C4-2B (cell line): ENCODE results near the gene ICOS.
A peak's percentile ranks its signal among the peaks of the same experiment; 100 is the strongest.
"Not testable (repeated sequence)": the region's sequence is repeated elsewhere in the genome, so short reads cannot be mapped to it uniquely, and the experiment has no call there.

Source experiments
- H3K27ac ChIP-seq: fragments of 450-650 bp; 2 replicates; pipeline ENCODE4 v1.5.1; 2017
- CTCF ChIP-seq: fragments of 450-650 bp; conservative IDR thresholded peaks from 2 replicates; pipeline ENCODE4 v1.5.1; 2017; ENCODE audit warnings: mild to moderate bottlenecking
- ZFX ChIP-seq: fragments of 450-650 bp; IDR thresholded peaks from 2 replicates; pipeline ENCODE4 v1.6.1; 2017

ICOS gene

GRCh38 chr2:203916756-203917155 lies 19.8 kb upstream of the ICOS start:
- TF ChIP-seq ZFX (no peak), CTCF (no peak)
- no peak overlapping the region for H3K27ac ChIP-seq

- H3K27ac ChIP-seq, result no peak overlapping the region
- no peak for TF ChIP-seq ZFX
- no peak for TF ChIP-seq CTCF
Measured at GRCh38 chr2:203918264-203918663, 18.3 kb upstream of the ICOS start.

GRCh38 chr2:203918839-203919238 lies 17.7 kb upstream of the ICOS start:
- H3K27ac ChIP-seq, result no peak overlapping the region
- no peak for TF ChIP-seq CTCF
- no peak for TF ChIP-seq ZFX

- TF ChIP-seq CTCF (no peak), ZFX (no peak)
- no peak overlapping the region for H3K27ac ChIP-seq
Measured at GRCh38 chr2:203925512-203926158, 10.9 kb upstream of the ICOS start.

GRCh38 chr2:203928849-203929248 lies 7.7 kb upstream of the ICOS start:
- H3K27ac ChIP-seq, result no peak overlapping the region
- peak; percentile 60 for TF ChIP-seq CTCF
- no peak for TF ChIP-seq ZFX

GRCh38 chr2:203931262-203931661 lies 5.3 kb upstream of the ICOS start:
- H3K27ac ChIP-seq, result not testable (repeated sequence)

- no peak overlapping the region for H3K27ac ChIP-seq
- TF ChIP-seq ZFX, result no peak
- no peak for TF ChIP-seq CTCF
Measured at GRCh38 chr2:203934041-203934492, 2.5 kb upstream of the ICOS start.
